ENCODE measurements around the gene GPR31. TPM values are rescaled to one million over a fixed set of nuclear protein-coding genes. Genes with fewer than 3 reads are reported as not detected.
"Not testable (repeated sequence)": the region's sequence is repeated elsewhere in the genome, so short reads cannot be mapped to it uniquely, and the experiment has no call there.

The GPR31 gene
- total and polyA plus RNA-seq, 9 of the 15 experiments (the other 6 are each of a cell fraction or from before 2014, with no cell fraction given), result not detected

- H2AFZ ChIP-seq (ENCODE audit: low read depth, low read length); H4K20me1 ChIP-seq (replicated peaks; ENCODE audit: control insufficient read depth, insufficient read depth, low read length); H3K79me2 ChIP-seq (ENCODE audit: control insufficient read depth, insufficient read depth, low read length); H3K9me3 ChIP-seq (replicated peaks; ENCODE audit: control insufficient read depth, insufficient read depth, low read depth, low read length); H3K27ac ChIP-seq (ENCODE audit: extremely low read depth, low read depth, low read length); CTCF ChIA-PET (ENCODE audit: low intra/inter-chr PET ratio); in situ Hi-C loops (cut with MboI); H3K4me1 ChIP-seq (replicated peaks in 1 of 2; ENCODE audit: control insufficient read depth in 2 of 2, insufficient read depth in 2 of 2, low read length in 2 of 2); H3K9me1 ChIP-seq (ENCODE audit: control insufficient read depth, insufficient read depth, low read length); H3K4me2 ChIP-seq (ENCODE audit: insufficient read depth, low read length); H3K36me3 ChIP-seq (ENCODE audit: control insufficient read depth, insufficient read depth, low read length); POLR2A ChIA-PET; H3K4me3 ChIP-seq; intact Hi-C loops (cut with micrococcal nuclease); H3K27me3 ChIP-seq (ENCODE audit: control insufficient read depth in 2 of 2, insufficient read depth in 2 of 2, low read length in 2 of 2); BruUV-seq (replicated peaks); DNase-seq (ENCODE audit: extremely low read depth in 1 of 4, low spot score in 3 of 4); H3K9ac ChIP-seq (ENCODE audit: insufficient read depth in 1 of 2, low read depth in 2 of 2, low read length in 2 of 2): not testable (repeated sequence)
- ATAC-seq (peak; percentile 95), FAIRE-seq (peak; percentile 98)
- WGBS (ENCODE audit: insufficient coverage, low coverage, missing lambda C conversion rate), result 1% methylated on average over 4 of the region's 8 CpGs
- peak; percentile 30 to 39; a peak in 2 of 4 replicates for TF ChIP-seq RAD21 (CRISPR knock-in tag; conservative IDR thresholded peaks at IDR 0.05 in 1 of 2, IDR thresholded peaks at IDR 0.05 in 1 of 2)
These were observed 25.1 kb upstream of the GPR31 start for GRCh38 chr6:167182913-167183314.

- H2AFZ ChIP-seq (ENCODE audit: low read depth, low read length); ATAC-seq; intact Hi-C loops (cut with micrococcal nuclease); H3K36me3 ChIP-seq (ENCODE audit: control insufficient read depth, insufficient read depth, low read length); CTCF ChIA-PET (ENCODE audit: low intra/inter-chr PET ratio); DNase-seq (ENCODE audit: extremely low read depth in 1 of 4, low spot score in 3 of 4); BruUV-seq (replicated peaks); H3K9me1 ChIP-seq (ENCODE audit: control insufficient read depth, insufficient read depth, low read length); H3K9me3 ChIP-seq (replicated peaks; ENCODE audit: control insufficient read depth, insufficient read depth, low read depth, low read length); FAIRE-seq; H3K27me3 ChIP-seq (ENCODE audit: control insufficient read depth in 2 of 2, insufficient read depth in 2 of 2, low read length in 2 of 2); POLR2A ChIA-PET; H3K4me3 ChIP-seq; H3K4me1 ChIP-seq (replicated peaks in 1 of 2; ENCODE audit: control insufficient read depth in 2 of 2, insufficient read depth in 2 of 2, low read length in 2 of 2); H3K4me2 ChIP-seq (ENCODE audit: insufficient read depth, low read length); in situ Hi-C loops (cut with MboI); H3K9ac ChIP-seq (ENCODE audit: insufficient read depth in 1 of 2, low read depth in 2 of 2, low read length in 2 of 2); H4K20me1 ChIP-seq (replicated peaks; ENCODE audit: control insufficient read depth, insufficient read depth, low read length); H3K27ac ChIP-seq (ENCODE audit: extremely low read depth, low read depth, low read length); H3K79me2 ChIP-seq (ENCODE audit: control insufficient read depth, insufficient read depth, low read length): not testable (repeated sequence)
- no CpG with 5 or more reads among the region's 6 CpGs for WGBS (ENCODE audit: insufficient coverage, low coverage, missing lambda C conversion rate)
These were observed 23.6 kb upstream of the GPR31 start for GRCh38 chr6:167181351-167181750.

- CTCF ChIA-PET (ENCODE audit: low intra/inter-chr PET ratio); intact Hi-C loops (cut with micrococcal nuclease); H3K9me3 ChIP-seq (replicated peaks; ENCODE audit: control insufficient read depth, insufficient read depth, low read depth, low read length); FAIRE-seq; DNase-seq (ENCODE audit: extremely low read depth in 1 of 4, low spot score in 3 of 4); H3K27me3 ChIP-seq (ENCODE audit: control insufficient read depth in 2 of 2, insufficient read depth in 2 of 2, low read length in 2 of 2); H3K4me2 ChIP-seq (ENCODE audit: insufficient read depth, low read length); ATAC-seq; H3K9ac ChIP-seq (ENCODE audit: insufficient read depth in 1 of 2, low read depth in 2 of 2, low read length in 2 of 2); H4K20me1 ChIP-seq (replicated peaks; ENCODE audit: control insufficient read depth, insufficient read depth, low read length); H3K4me1 ChIP-seq (replicated peaks in 1 of 2; ENCODE audit: control insufficient read depth in 2 of 2, insufficient read depth in 2 of 2, low read length in 2 of 2); BruUV-seq (replicated peaks); POLR2A ChIA-PET; H3K79me2 ChIP-seq (ENCODE audit: control insufficient read depth, insufficient read depth, low read length); H3K9me1 ChIP-seq (ENCODE audit: control insufficient read depth, insufficient read depth, low read length); in situ Hi-C loops (cut with MboI); H3K4me3 ChIP-seq; H2AFZ ChIP-seq (ENCODE audit: low read depth, low read length); H3K27ac ChIP-seq (ENCODE audit: extremely low read depth, low read depth, low read length); H3K36me3 ChIP-seq (ENCODE audit: control insufficient read depth, insufficient read depth, low read length): not testable (repeated sequence)
- 0% methylated on average over 4 of the region's 8 CpGs for WGBS (ENCODE audit: insufficient coverage, low coverage, missing lambda C conversion rate)
These were observed 22.3 kb upstream of the GPR31 start for GRCh38 chr6:167180086-167180485.

- POLR2A ChIA-PET, ATAC-seq: not testable (repeated sequence)
- 0% methylated on average over 10 of the region's 31 CpGs for WGBS (ENCODE audit: insufficient coverage, low coverage, missing lambda C conversion rate)
These were observed 21.3 kb upstream of the GPR31 start for GRCh38 chr6:167178896-167179655.

More at GRCh38 chr6:167178896-167179655, 21.3 kb upstream of the GPR31 start:
- H3K27me3 ChIP-seq (ENCODE audit: control insufficient read depth in 2 of 2, insufficient read depth in 2 of 2, low read length in 2 of 2); DNase-seq (ENCODE audit: extremely low read depth in 1 of 4, low spot score in 3 of 4); intact Hi-C loops (cut with micrococcal nuclease); H3K4me2 ChIP-seq (ENCODE audit: insufficient read depth, low read length); H4K20me1 ChIP-seq (replicated peaks; ENCODE audit: control insufficient read depth, insufficient read depth, low read length); H3K79me2 ChIP-seq (ENCODE audit: control insufficient read depth, insufficient read depth, low read length); in situ Hi-C loops (cut with MboI); H3K27ac ChIP-seq (ENCODE audit: extremely low read depth, low read depth, low read length); FAIRE-seq; H3K4me3 ChIP-seq; H3K9ac ChIP-seq (ENCODE audit: insufficient read depth in 1 of 2, low read depth in 2 of 2, low read length in 2 of 2); H2AFZ ChIP-seq (ENCODE audit: low read depth, low read length); H3K9me3 ChIP-seq (replicated peaks; ENCODE audit: control insufficient read depth, insufficient read depth, low read depth, low read length); H3K9me1 ChIP-seq (ENCODE audit: control insufficient read depth, insufficient read depth, low read length); CTCF ChIA-PET (ENCODE audit: low intra/inter-chr PET ratio); H3K36me3 ChIP-seq (ENCODE audit: control insufficient read depth, insufficient read depth, low read length); H3K4me1 ChIP-seq (replicated peaks in 1 of 2; ENCODE audit: control insufficient read depth in 2 of 2, insufficient read depth in 2 of 2, low read length in 2 of 2); BruUV-seq (replicated peaks): not testable (repeated sequence)

Measured in K562 (cell line).